ENCODE measurements around the gene ACADVL. TPM values are rescaled to one million over a fixed set of nuclear protein-coding genes. Genes with fewer than 3 reads are reported as not detected.
A peak's percentile ranks its signal among the peaks of the same experiment; 100 is the strongest.

ACADVL gene
- total RNA-seq, 4 donors from 2014 or later: 565 to 850 (median 599) TPM

DNA sequence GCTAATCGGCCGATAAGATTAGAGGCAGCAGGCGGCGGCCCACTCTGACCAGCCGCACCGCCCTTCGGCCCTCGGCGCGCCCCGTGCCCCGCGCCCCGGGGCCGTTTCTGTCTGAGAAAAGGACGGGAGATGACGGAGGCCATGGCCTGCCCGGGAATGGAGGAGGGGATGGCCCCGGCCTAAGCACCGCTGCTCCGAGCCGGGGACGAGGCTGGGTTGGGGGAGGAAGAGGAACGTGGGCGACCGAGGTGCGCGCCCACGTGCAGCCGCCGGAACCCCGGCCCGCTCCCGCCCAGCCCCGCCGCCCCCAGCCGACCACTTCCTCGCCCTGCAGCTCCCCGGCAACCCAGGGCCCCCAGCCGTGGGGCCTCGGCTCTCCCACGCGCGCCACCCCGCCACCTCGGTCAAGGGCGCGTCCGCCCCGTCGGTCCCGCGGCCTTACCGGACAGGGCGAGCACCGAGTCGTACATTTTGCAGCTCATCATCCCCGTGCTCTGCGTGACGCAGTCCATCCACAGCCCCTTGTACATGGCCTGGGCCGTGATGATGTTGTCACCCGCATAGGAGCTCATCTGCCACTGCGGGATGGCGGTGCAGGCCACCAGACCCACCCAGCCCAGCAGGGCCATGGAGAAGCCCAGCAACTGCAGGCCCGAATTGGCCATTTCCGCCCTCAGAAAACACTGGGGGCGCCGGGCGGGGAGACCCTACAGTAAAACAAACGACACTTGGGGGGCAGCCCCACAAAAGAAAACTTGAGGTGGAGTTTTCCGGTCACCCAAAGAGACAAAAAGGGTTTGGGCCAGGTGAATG is 41.8 kb downstream of the ACADVL start:
- Histone ChIP-seq H3K4me3 (peak overlapping the region; percentile 18 to 49 (median 44)), H3K4me1 (peaks cover 0 to 38% (median 13%) of the 10 kb centered on the region in 4 donors), H3K36me3 (peaks cover 0 to 35% (median 0%) of the 10 kb centered on the region in 3 donors), H3K9me3 (no peaks in the 10 kb centered on the region), H3K27me3 (peaks cover 0 to 47% of the 10 kb centered on the region in 2 donors), H3K27ac (peak overlapping the region in 1 of 4 donors; percentile 58)
- TF ChIP-seq, protein P1, sequence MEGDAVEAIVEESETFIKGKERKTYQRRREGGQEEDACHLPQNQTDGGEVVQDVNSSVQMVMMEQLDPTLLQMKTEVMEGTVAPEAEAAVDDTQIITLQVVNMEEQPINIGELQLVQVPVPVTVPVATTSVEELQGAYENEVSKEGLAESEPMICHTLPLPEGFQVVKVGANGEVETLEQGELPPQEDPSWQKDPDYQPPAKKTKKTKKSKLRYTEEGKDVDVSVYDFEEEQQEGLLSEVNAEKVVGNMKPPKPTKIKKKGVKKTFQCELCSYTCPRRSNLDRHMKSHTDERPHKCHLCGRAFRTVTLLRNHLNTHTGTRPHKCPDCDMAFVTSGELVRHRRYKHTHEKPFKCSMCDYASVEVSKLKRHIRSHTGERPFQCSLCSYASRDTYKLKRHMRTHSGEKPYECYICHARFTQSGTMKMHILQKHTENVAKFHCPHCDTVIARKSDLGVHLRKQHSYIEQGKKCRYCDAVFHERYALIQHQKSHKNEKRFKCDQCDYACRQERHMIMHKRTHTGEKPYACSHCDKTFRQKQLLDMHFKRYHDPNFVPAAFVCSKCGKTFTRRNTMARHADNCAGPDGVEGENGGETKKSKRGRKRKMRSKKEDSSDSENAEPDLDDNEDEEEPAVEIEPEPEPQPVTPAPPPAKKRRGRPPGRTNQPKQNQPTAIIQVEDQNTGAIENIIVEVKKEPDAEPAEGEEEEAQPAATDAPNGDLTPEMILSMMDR (IDR thresholded peaks at IDR 0.05): no peak
- TF ChIP-seq EP300 (IDR thresholded peaks at IDR 0.05) (no peak), POLR2A (IDR thresholded peaks at IDR 0.05) (no peak)
- WGBS, 2 donors: 5 to 23% methylated on average over 6 to 34 of the region's 71 CpGs
- DNase-seq (ENCODE audit: low spot score in 2 of 2): no peak

DNA sequence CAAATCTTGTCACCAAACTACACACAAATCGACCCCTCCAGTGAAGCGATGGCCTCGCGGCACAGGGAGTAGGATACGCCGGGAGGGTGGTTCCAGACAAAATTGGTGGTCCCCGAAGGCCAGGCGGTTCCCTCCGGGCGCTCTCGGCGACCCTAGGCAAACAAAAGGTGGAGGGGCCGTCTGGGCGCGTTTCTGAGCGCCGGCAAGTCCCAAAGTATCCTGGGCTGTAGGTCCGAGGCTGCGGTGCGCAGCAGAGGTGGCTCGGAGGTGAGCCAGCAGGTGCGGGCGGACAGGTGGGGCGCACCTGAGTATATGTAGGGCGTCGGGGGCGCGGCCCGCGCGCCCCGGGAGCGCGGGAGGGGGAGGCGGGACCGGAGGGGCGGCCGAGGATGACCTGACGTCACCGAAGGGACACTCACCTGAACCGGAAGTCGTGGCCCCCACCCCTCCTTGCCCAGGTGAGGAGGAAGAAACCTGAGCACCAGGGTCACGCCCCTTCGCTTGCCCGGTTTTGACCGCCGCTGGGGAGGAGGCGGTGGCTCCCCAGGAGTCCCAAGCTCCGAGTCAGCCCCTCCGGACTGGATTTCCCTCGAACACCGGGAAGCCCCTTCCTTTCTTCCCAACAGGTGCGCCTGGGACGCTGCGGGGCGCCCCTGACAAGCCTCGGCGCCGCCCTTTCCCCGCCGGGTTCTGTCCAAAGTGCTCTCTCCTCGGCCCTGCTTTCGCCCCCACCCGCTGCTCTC is 42.6 kb downstream of the ACADVL start, which contains the start of gene CLDN7:
Gene CLDN7 (minus strand): TSS at position 287 of the 743 bp plus-strand sequence. CDS start 435 bp downstream, outside the sequence.
- Histone ChIP-seq H3K27me3 (peaks cover 0 to 49% of the 10 kb centered on the region in 2 donors), H3K9me3 (no peaks in the 10 kb centered on the region), H3K27ac (peak within 1 kb of the TSS in 1 of 4 donors; percentile 76), H3K4me1 (peaks cover 0 to 38% (median 13%) of the 10 kb centered on the region in 4 donors), H3K36me3 (peaks cover 0 to 27% (median 0%) of the 10 kb centered on the region in 3 donors), H3K4me3 (peak within 1 kb of the TSS; percentile 18 to 49 (median 44))
- TF ChIP-seq, protein P1 (IDR thresholded peaks at IDR 0.05): no peak
- TF ChIP-seq POLR2A (IDR thresholded peaks at IDR 0.05) (no peak), EP300 (IDR thresholded peaks at IDR 0.05) (no peak)
- no peak for DNase-seq (ENCODE audit: low spot score in 2 of 2)
- WGBS, 2 donors: 5 to 8% methylated on average over 48 to 51 of the region's 64 CpGs

DNA sequence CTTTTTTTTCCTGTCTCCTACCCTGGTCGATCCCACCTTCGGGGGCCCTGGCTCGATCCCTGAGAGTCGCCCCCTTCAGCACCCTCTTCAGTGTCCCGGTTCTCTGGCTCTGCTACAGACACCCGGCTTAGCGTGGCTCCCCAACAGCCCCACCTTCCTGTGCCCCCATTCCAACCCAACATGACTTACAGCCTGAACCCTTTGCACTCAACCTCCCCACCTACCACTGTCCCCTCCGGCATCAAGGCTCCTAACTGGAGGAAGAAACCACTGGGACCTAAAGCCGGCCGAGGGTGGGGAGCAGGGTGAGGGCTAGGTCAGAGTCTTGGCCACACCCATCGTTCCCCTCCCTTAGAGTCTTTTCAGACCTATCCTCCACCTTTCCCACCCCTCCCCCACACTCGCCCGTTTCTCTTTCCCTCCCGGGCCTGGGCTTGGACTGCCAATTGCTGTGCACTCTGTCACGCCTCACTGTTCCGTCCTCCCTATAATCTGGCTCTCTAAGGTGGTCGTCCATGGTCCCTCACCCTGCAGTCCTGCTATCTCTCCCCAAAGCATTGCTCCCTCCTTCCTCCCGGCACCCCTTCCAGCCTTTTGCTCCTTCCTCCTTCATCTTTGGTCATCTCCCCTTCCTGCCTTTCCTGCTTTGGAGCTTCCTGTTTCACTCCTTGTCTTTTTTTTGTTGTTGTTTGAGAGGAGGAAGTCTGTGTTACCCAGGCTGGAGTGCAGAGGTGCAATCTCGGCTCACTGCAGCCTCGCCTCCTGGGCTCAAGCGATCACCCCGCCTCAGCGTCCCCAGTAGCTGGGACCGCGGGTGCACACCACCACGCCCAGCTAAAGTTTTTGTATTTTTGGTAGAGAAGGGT is 43.4 kb downstream of the ACADVL start:
- H3K9me3 ChIP-seq: no peaks in the 10 kb centered on the region
- H3K4me1 ChIP-seq: peaks cover 0 to 38% (median 13%) of the 10 kb centered on the region in 4 donors
- H3K27ac ChIP-seq: peak overlapping the region in 1 of 4 donors; percentile 76
- peak overlapping the region in 3 of 4 donors; percentile 11 to 41 (median 16) for H3K4me3 ChIP-seq
- DNase-seq (ENCODE audit: low spot score in 2 of 2): no peak
- 9 to 14% methylated on average over 26 of the region's 26 CpGs for WGBS, 2 donors
- no peak for TF ChIP-seq POLR2A (IDR thresholded peaks at IDR 0.05)
- TF ChIP-seq EP300 (IDR thresholded peaks at IDR 0.05): no peak
- TF ChIP-seq, protein P1 (IDR thresholded peaks at IDR 0.05): no peak
- H3K27me3 ChIP-seq: peaks cover 0 to 55% of the 10 kb centered on the region in 2 donors
- peaks cover 0 to 19% (median 0%) of the 10 kb centered on the region in 3 donors for H3K36me3 ChIP-seq

DNA sequence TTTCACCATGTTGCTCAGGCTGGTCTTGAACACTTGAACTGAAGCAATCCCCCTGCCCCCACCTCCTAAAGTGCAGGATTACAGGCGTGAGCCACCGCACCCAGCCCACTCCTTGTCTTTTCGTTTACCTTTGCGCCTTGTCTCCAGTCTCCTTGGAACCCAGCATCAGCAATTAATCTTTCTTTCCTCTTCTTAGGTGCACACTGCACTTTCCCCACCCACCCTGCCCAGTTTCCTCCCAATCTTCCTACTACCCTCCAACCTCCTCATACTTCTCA is 44.0 kb downstream of the ACADVL start:
- Histone ChIP-seq H3K27ac (peak overlapping the region in 1 of 4 donors; percentile 76), H3K27me3 (peaks cover 0 to 55% of the 10 kb centered on the region in 2 donors), H3K4me1 (peaks cover 0 to 38% (median 13%) of the 10 kb centered on the region in 4 donors), H3K9me3 (no peaks in the 10 kb centered on the region), H3K4me3 (peak overlapping the region in 1 of 4 donors; percentile 41), H3K36me3 (peaks cover 0 to 13% (median 0%) of the 10 kb centered on the region in 3 donors)
- no peak for DNase-seq (ENCODE audit: low spot score in 2 of 2)
- WGBS, 2 donors: 55 to 56% methylated on average over 4 of the region's 4 CpGs
- no peak for TF ChIP-seq POLR2A (IDR thresholded peaks at IDR 0.05)
- TF ChIP-seq, protein P1 (IDR thresholded peaks at IDR 0.05): no peak
- no peak for TF ChIP-seq EP300 (IDR thresholded peaks at IDR 0.05)
